Breast epithelium (tissue), 4 donors: ENCODE results near the gene NEUROD1. TPM values are rescaled to one million over a fixed set of nuclear protein-coding genes. Genes with fewer than 3 reads are reported as not detected.
"Not testable (repeated sequence)": the region's sequence is repeated elsewhere in the genome, so short reads cannot be mapped to it uniquely, and the experiment has no call there.

Experiments
- DNase-seq, 2 donors: peaks; one replicate each; pipeline ENCODE4 v3.0.0-alpha.2; 2019; ENCODE audit warnings: low spot score in 2 of 2
- H3K27ac ChIP-seq, 2 donors: fragments of 200-600 bp; sonication (generic) in 1 of 2; one replicate each; pipeline ENCODE4 v1.5.1; 2016 to 2019; ENCODE audit warnings: mild to moderate bottlenecking in 1 of 2
- H3K27me3 ChIP-seq, 2 donors: fragments of 200-600 bp; sonication (generic) in 1 of 2; one replicate each; pipeline versions ENCODE4 v1.5.1 to v1.6.0; 2017 to 2019; ENCODE audit warnings: control low read depth in 1 of 2, mild to moderate bottlenecking in 1 of 2
- H3K36me3 ChIP-seq: fragments of 200-600 bp; one replicate; pipeline ENCODE4 v1.5.1; 2019
- H3K4me1 ChIP-seq, 2 donors: fragments of 200-600 bp; sonication (generic); one replicate each; pipeline ENCODE4 v1.5.1; 2016 to 2019; ENCODE audit warnings: control low read depth in 1 of 2
- H3K4me3 ChIP-seq, 3 donors: fragments of 200-600 bp; sonication (generic); 1 replicate in 2 of 3; 2 replicates in 1 of 3; pipeline ENCODE4 v1.5.1; 2016 to 2019; ENCODE audit warnings: mild to moderate bottlenecking in 3 of 3, moderate library complexity in 2 of 3
- H3K9me3 ChIP-seq, 2 donors: fragments of 200-600 bp; sonication (generic) in 1 of 2; one replicate each; pipeline ENCODE4 v1.5.1; 2016 to 2019; ENCODE audit warnings: control low read depth in 1 of 2
- POLR2A ChIP-seq: fragments of 450-650 bp; IDR thresholded peaks from one replicate; pipeline ENCODE4 v1.6.1; 2016; ENCODE audit warnings: antibody characterized with exemption, mild to moderate bottlenecking, moderate library complexity
- POLR2AphosphoS5 ChIP-seq, 3 donors: sonication (generic); formaldehyde crosslinking; IDR thresholded peaks; one replicate each; pipeline ENCODE4 v1.6.1; 2017; ENCODE audit warnings: antibody characterized with exemption in 3 of 3
- intact Hi-C: fragments of 100-400 bp; cut with DNase I; formaldehyde crosslinking; loops from one replicate; pipeline ENCODE4 v1.15.1; 2023; ENCODE audit warnings: low total_unique reads
- total RNA-seq, 3 donors: library from RNA; depleted of rRNA; stranded (reverse); fragments of >200 nt; gene quantifications; one replicate each; pipeline ENCODE4 v1.1.0, GENCODE V29; 2016
- TF ChIP-seq, protein P1 (sequence below), 3 donors: fragments of 450-650 bp; IDR thresholded peaks; one replicate each; pipeline ENCODE4 v1.5.1; 2016 to 2017; ENCODE audit warnings: antibody characterized with exemption in 3 of 3, mild to moderate bottlenecking in 3 of 3, moderate library complexity in 3 of 3

NEUROD1 gene
- total RNA-seq, result not detected

GRCh38 chr2:181680055-181680936, at the start of gene NEUROD1:
NEUROD1 (minus strand) TSS chr2:181680517; CDS start chr2:181678860, 1,657 bp downstream.
- Histone ChIP-seq H3K9me3 (no peaks in the 10 kb centered on the region), H3K4me3 (peak within 1 kb of the TSS in 1 of 3 donors; percentile 34), H3K4me1 (no peaks in the 10 kb centered on the region), H3K27me3 (peaks cover 10 to 86% of the 10 kb centered on the region in 2 donors), H3K36me3 (no peaks in the 10 kb centered on the region), H3K27ac (no peak within 1 kb of the TSS)
- intact Hi-C loops, result no loop called here
- DNase-seq, result no peak
- TF ChIP-seq POLR2AphosphoS5 (IDR thresholded peaks at IDR 0.05) (no peak), POLR2A (no peak)
- TF ChIP-seq, protein P1, sequence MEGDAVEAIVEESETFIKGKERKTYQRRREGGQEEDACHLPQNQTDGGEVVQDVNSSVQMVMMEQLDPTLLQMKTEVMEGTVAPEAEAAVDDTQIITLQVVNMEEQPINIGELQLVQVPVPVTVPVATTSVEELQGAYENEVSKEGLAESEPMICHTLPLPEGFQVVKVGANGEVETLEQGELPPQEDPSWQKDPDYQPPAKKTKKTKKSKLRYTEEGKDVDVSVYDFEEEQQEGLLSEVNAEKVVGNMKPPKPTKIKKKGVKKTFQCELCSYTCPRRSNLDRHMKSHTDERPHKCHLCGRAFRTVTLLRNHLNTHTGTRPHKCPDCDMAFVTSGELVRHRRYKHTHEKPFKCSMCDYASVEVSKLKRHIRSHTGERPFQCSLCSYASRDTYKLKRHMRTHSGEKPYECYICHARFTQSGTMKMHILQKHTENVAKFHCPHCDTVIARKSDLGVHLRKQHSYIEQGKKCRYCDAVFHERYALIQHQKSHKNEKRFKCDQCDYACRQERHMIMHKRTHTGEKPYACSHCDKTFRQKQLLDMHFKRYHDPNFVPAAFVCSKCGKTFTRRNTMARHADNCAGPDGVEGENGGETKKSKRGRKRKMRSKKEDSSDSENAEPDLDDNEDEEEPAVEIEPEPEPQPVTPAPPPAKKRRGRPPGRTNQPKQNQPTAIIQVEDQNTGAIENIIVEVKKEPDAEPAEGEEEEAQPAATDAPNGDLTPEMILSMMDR (IDR thresholded peaks at IDR 0.05), result no peak

DNA sequence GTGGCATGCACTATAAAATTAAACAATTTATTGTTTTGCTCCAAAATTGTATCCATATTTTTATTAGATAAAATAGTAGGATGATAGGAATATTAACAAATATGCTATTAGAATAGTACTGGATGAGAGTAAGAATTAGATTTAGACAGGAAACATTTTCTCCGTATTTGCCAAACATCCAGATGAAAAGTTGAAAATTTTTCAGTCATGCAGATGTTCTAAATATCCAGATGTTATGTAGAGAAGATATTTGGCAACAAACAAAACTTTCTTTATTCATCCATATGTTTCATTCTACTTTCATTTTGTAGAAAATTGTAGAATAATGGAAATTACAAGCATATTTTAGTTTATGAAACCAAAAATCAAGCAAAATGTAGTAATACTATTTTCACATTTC, 45.2 kb upstream of the NEUROD1 start:
- H3K9me3 ChIP-seq, result no peaks in the 10 kb centered on the region
- H3K27ac ChIP-seq, result no peak overlapping the region
- TF ChIP-seq POLR2AphosphoS5 (IDR thresholded peaks at IDR 0.05) (no peak), POLR2A (no peak)
- TF ChIP-seq, protein P1 (IDR thresholded peaks at IDR 0.05), result no peak
- no peak overlapping the region for H3K4me3 ChIP-seq
- intact Hi-C loops, result no loop called here
- no peak for DNase-seq
- H3K27me3 ChIP-seq, result no peaks in the 10 kb centered on the region
- no peaks in the 10 kb centered on the region for H3K36me3 ChIP-seq
- H3K4me1 ChIP-seq, result no peaks in the 10 kb centered on the region

DNA sequence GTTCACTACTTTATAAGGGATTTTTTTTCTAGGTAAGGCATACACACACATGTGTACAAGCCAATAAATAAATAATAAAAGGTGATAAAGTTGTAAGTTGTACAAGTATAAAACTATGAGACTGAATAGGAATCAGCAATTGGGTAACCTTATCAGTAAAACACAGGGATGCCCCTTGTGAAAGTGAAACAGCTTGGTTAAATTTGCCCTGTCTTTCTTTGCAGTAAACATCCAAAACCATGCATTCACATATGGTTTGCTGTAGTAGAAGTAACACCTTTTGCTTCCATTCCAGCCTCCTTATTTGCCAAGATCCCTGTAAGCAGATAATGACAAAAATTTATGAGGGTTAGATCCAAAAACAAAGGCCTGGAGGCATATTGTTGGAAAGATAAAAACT, 44.3 kb upstream of the NEUROD1 start:
- TF ChIP-seq, protein P1 (IDR thresholded peaks at IDR 0.05), result no peak
- no peak for TF ChIP-seq POLR2A
- intact Hi-C loops, result no loop called here
- Histone ChIP-seq H3K27ac (no peak overlapping the region), H3K27me3 (no peaks in the 10 kb centered on the region), H3K4me1 (no peaks in the 10 kb centered on the region), H3K4me3 (no peak overlapping the region), H3K9me3 (no peaks in the 10 kb centered on the region), H3K36me3 (no peaks in the 10 kb centered on the region)
- no peak for DNase-seq

- Histone ChIP-seq H3K36me3 (no peaks in the 10 kb centered on the region), H3K4me3 (no peak overlapping the region), H3K4me1 (no peaks in the 10 kb centered on the region), H3K27me3 (no peaks in the 10 kb centered on the region), H3K27ac (no peak overlapping the region), H3K9me3 (no peaks in the 10 kb centered on the region)
- DNase-seq, result no peak
- TF ChIP-seq POLR2A, result no peak
- no peak for TF ChIP-seq POLR2AphosphoS5 (IDR thresholded peaks at IDR 0.05)
- TF ChIP-seq, protein P1 (IDR thresholded peaks at IDR 0.05), result no peak
- intact Hi-C loops, result no loop called here
Observed at GRCh38 chr2:181723731-181724130, 43.4 kb upstream of the NEUROD1 start.

DNA sequence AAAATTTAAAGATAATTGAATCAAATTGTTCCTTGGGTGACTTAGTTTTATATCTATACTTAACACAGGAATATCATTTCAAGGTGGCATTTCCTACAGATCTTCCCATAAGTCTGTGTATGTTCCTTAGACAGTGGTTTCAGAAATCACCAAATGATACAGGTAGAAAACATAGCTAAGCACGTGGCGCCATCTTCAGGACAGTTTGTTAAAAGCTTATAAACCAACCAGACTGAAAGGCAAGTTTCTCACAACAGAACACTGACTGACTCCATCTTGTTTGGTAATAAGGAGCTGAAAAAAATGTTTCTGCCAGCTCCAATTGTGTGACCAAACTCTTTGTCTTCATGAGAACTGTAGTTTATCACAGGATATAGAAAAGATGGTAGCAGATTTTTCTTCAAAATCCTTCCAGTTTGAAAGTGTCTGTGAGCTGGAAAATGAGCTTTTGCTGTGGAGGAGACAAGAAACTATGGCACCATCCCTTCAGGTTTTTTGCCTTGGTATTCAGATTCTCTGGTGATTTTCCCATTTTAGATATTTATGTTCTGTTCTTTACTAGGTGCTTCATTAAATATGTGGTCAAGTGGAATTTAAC, 34.8 kb upstream of the NEUROD1 start:
- Histone ChIP-seq H3K27ac (no peak overlapping the region), H3K36me3 (no peaks in the 10 kb centered on the region), H3K4me1 (no peaks in the 10 kb centered on the region), H3K9me3 (no peaks in the 10 kb centered on the region), H3K4me3 (no peak overlapping the region), H3K27me3 (no peaks in the 10 kb centered on the region)
- intact Hi-C loops, result no loop called here
- DNase-seq, result peak in 1 of 2 donors; percentile 52
- no peak for TF ChIP-seq POLR2A
- TF ChIP-seq, protein P1 (IDR thresholded peaks at IDR 0.05), result peak in 2 of 3 donors; percentile 41 to 76

DNA sequence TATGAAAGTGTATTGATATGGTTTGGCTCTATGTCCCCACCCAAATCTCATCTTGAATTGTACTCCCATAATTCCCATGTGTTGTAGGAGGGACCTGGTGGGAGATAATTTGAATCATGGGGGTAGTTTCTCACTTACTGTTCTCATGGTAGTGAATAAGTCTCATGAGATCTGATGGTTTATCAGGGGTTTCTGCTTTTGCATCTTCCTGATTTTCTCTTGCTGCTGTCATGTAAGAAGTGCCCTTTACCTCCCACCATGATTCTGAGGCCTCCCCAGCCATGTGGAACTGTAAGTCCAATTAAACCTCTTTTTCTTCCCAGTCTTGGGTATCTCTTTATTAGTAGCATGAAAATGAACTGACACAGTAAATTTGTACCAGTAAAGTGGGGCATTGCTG, 30.7 kb upstream of the NEUROD1 start:
- H3K27me3 ChIP-seq, DNase-seq, H3K36me3 ChIP-seq, H3K27ac ChIP-seq, H3K4me3 ChIP-seq, H3K4me1 ChIP-seq, intact Hi-C loops, H3K9me3 ChIP-seq: not testable (repeated sequence)

DNA sequence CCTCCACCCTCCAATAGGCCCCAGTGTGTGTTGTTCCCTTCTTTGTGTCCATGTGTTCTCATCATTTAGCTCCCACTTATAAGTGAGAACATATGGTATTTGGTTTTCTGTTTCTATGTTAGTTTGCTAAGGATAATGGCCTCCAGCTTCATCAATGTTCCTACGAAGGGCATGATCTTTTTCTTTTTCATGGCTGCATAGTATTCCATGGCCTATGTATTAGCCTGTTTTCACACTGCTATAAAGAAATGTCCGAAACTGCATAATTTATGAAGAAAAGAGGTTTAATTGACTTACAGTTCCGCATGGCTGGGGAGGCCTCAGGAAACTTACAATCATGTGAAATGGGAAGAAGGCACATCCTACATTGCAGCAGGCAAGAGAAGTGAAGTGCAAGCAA, 22.2 kb upstream of the NEUROD1 start:
- H3K27ac ChIP-seq, H3K36me3 ChIP-seq, intact Hi-C loops, H3K27me3 ChIP-seq, DNase-seq, H3K4me1 ChIP-seq, H3K4me3 ChIP-seq, H3K9me3 ChIP-seq: not testable (repeated sequence)
